ENCODE data around the gene PIAS1.
A peak's percentile ranks its signal among the peaks of the same experiment; 100 is the strongest.

DNA sequence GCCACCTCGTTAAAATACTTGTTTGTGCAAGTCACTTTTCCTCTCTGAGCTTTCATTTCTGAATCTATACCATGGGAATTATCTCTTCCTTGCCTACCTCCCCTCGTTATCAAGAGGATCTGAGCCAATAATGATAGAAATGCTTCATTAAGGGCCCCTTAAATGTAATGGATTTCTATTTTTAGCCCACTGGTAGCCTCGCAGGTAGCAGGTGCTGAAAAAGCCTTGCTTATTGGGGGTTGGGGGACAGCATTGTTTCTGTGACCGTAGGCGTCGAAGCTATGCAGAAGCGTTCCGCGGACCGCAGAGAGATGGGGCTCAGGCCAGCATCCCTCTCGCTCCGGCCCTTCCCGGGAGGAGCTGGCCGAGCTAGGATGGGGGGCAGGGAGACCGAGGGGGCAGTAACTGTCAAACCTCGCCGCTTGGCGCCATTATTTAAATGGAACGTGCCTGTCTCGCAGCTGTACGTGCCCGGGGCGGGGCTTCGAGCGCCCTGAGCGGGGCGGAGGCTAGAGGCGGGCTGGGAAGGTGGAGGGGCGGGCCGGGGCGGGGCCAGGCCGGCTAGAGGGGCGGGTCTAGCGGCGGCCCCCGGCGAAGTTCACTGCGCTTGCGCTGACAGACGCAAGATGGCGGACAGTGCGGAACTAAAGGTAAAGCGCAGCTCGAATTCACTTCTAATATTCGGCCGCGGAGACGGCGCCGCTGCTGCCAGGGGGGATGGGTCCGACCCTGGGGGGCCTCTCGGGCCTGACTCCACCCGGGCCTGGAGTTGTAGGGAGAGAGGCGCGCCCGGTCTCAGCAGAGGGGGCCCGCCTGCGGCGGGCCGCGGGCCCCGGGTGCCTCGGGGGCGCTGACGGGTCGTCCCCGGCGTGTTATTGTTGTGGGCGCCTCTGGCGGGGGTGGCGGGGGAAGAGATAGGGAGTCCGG lies at the start of gene PIAS1:
- TF ChIP-seq TAF1 (IDR thresholded peaks at IDR 0.05; ENCODE audit: borderline replicate concordance, insufficient read depth, low read length) (peak; percentile 77; the same call in 1 of the 2 replicates), POLR2AphosphoS5 (IDR thresholded peaks at IDR 0.05; ENCODE audit: low read depth, low read length) (peak; percentile 74)

Measured in PFSK-1 (cell line).